ENCODE measurements around the gene CCDC187. TPM values are rescaled to one million over a fixed set of nuclear protein-coding genes. Genes with fewer than 3 reads are reported as not detected.
"Not testable (repeated sequence)": the region's sequence is repeated elsewhere in the genome, so short reads cannot be mapped to it uniquely, and the experiment has no call there.

The CCDC187 gene
- total and polyA plus RNA-seq, 4 donors = not detected

DNA sequence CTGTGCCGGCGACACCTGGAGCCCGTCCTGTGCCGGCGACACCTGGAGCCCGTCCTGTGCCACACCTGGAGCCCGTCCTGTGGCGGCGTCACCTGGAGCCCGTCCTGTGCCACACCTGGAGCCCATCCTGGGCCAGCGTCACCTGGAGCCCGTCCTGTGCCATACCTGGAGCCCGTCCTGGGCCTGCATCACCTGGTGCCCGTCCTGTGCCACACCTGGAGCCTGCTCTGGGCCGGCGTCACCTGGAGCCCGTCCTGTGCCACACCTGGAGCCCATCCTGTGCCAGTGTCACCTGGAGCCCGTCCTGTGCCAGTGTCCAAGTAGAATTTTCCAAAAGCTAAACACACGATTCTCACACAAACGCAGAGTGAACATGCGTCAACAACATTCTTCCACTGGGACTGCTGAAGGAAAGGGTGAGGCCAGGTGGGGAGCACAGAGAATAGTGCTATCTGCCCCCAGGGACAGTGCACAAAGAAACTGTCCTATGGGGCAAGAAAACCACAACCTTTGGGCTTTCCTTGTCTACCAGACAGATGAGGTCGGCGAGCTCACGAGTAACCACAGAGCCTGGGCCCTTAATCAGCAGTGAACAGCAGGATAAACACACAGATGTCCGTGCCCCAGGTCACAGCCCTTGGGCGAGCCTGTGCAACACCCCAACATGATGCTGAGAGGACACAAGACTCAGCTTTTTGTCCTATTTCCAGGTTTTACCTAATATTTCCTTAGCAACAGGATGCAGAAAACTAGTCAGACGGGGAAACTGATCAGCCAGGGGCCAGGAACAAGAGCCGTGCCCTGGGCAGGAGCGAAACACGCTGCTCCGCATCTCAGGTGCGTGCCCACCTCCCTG is 66.2 kb downstream of the CCDC187 start:
- ATAC-seq (ENCODE audit: low FRiP score) (no peak), DNase-seq (no peak)
- Histone ChIP-seq H3K36me3 (ENCODE audit: control insufficient read depth in 1 of 2, insufficient read depth in 2 of 2, low read length in 1 of 2) (no peaks in the 10 kb centered on the region), H3K9me3 (ENCODE audit: control insufficient read depth, low read length) (no peaks in the 10 kb centered on the region), H3K27me3 (ENCODE audit: control insufficient read depth in 1 of 2, insufficient read depth in 2 of 2, low read length in 1 of 2) (no peaks in the 10 kb centered on the region), H3K4me3 (ENCODE audit: low read length in 2 of 2) (no peak overlapping the region), H3K27ac (ENCODE audit: low read depth in 1 of 2, low read length in 2 of 2) (no peak overlapping the region), H3K4me1 (ENCODE audit: control insufficient read depth in 1 of 2, insufficient read depth in 2 of 2, low read length in 2 of 2) (no peaks in the 10 kb centered on the region)
- intact Hi-C loops (cut with DNase I) = no loop called here
- 93% methylated on average over 31 to 32 of the region's 32 CpGs for WGBS, 2 donors

DNA sequence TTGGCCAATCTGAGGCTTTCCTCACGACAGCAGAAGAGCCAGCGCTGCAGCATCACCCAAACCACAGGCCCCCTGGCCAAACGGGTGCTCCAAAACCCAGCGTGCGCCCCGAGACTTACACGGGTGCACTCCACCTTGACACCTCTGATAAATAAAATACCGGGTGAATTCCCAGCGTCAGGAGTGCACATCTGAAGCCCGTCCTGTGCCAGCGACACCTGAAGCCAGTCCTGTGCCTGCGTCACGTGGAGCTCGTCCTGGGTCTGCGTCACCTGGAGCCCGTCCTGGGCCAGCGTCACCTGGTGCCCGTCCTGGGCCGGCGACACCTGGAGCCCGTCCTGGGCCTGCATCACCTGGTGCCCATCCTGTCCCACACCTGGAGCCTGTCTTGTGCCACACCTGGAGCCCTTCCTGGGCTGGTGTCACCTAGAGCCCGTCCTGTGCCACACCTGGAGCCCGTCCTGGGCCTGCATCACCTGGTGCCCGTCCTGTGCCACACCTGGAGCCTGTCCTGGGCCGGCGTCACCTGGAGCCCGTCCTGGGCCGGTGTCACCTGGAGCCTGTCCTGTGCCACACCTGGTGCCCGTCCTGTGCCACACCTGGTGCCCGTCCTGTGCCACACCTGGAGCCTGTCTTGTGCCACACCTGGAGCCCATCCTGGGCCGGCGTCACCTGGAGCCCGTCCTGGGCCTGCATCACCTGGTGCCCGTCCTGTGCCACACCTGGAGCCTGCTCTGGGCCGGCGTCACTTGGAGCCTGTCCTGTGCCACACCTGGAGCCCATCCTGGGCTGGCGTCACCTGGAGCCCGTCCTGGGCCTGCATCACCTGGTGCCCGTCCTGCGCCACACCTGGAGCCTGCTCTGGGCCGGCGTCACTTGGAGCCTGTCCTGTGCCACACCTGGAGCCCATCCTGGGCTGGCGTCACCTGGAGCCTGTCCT is 67.2 kb downstream of the CCDC187 start:
- 95 to 96% methylated on average over 40 to 43 of the region's 43 CpGs for WGBS, 2 donors
- H3K9me3 ChIP-seq (ENCODE audit: control insufficient read depth, low read length); H3K4me3 ChIP-seq (ENCODE audit: low read length in 2 of 2); intact Hi-C loops (cut with DNase I); DNase-seq; H3K27ac ChIP-seq (ENCODE audit: low read depth in 1 of 2, low read length in 2 of 2); H3K27me3 ChIP-seq (ENCODE audit: control insufficient read depth in 1 of 2, insufficient read depth in 2 of 2, low read length in 1 of 2); H3K36me3 ChIP-seq (ENCODE audit: control insufficient read depth in 1 of 2, insufficient read depth in 2 of 2, low read length in 1 of 2); ATAC-seq (ENCODE audit: low FRiP score); H3K4me1 ChIP-seq (ENCODE audit: control insufficient read depth in 1 of 2, insufficient read depth in 2 of 2, low read length in 2 of 2): not testable (repeated sequence)

DNA sequence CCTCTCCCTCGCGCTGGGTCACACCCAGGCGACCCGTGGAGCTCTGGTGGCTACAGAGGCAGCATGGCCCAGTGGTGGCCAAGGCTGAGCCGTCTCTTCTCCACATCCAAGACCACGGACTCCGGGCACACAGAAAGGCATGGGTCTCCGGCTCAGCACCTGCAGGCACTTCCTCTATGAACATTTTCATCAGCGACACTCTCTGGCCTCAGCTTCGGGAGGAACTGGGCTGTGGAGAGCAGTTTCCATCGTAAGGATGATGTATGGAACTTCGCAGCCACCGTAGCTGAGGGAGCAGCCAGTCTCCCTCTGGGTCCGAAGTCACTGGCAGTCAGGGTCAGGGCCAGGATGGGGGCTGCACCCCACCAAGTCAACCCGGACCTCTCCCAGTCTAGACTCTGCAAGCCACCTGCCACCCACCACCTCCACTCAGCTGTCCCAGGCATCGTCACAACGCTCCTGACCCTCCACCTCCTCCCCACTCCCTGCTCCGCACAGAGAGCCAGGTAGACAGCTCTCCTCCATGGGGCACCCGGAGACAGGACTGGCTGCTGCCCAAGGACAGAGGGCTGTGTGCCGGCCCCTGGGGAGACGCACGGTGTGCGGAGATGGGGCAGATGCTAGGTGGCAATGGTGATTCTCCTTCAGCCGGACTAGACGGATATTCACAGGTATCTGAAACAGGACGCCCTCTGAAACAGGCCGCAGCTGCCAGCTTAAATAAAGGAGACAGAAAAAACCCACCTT is 68.0 kb downstream of the CCDC187 start:
- Histone ChIP-seq H3K4me3 (ENCODE audit: low read length in 2 of 2) (no peak overlapping the region), H3K27me3 (ENCODE audit: control insufficient read depth in 1 of 2, insufficient read depth in 2 of 2, low read length in 1 of 2) (no peaks in the 10 kb centered on the region), H3K9me3 (ENCODE audit: control insufficient read depth, low read length) (no peaks in the 10 kb centered on the region), H3K36me3 (ENCODE audit: control insufficient read depth in 1 of 2, insufficient read depth in 2 of 2, low read length in 1 of 2) (no peaks in the 10 kb centered on the region), H3K27ac (ENCODE audit: low read depth in 1 of 2, low read length in 2 of 2) (no peak overlapping the region), H3K4me1 (ENCODE audit: control insufficient read depth in 1 of 2, insufficient read depth in 2 of 2, low read length in 2 of 2) (no peaks in the 10 kb centered on the region)
- intact Hi-C loops (cut with DNase I) = no loop called here
- WGBS, 2 donors = 92% methylated on average over 27 of the region's 27 CpGs
- no peak for DNase-seq
- ATAC-seq (ENCODE audit: low FRiP score) = no peak

DNA sequence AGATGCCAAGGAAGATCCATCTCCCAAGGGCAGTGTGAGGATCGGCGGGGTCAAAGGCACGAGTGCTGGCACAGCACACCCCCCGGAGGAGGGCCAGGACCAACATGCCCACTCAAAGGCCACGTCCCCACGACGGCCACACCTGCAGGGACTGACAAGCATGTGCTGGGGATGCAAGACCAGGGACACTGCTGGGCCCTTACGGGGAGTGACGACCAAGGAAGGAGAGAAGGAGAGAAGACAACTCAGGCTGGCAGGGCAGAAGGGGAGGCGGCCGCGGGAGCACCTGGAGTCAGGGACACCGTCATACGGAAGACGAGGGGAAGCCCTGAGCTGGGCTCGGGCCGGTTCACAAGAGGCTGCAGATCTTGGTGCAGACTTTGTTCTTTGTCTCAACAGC is 68.7 kb downstream of the CCDC187 start:
- H3K27ac ChIP-seq (ENCODE audit: low read depth in 1 of 2, low read length in 2 of 2) = no peak overlapping the region
- no peaks in the 10 kb centered on the region for H3K4me1 ChIP-seq (ENCODE audit: control insufficient read depth in 1 of 2, insufficient read depth in 2 of 2, low read length in 2 of 2)
- ATAC-seq (ENCODE audit: low FRiP score) (no peak), DNase-seq (no peak)
- no peak overlapping the region for H3K4me3 ChIP-seq (ENCODE audit: low read length in 2 of 2)
- no peaks in the 10 kb centered on the region for H3K27me3 ChIP-seq (ENCODE audit: control insufficient read depth in 1 of 2, insufficient read depth in 2 of 2, low read length in 1 of 2)
- H3K36me3 ChIP-seq (ENCODE audit: control insufficient read depth in 1 of 2, insufficient read depth in 2 of 2, low read length in 1 of 2) = no peaks in the 10 kb centered on the region
- 94 to 95% methylated on average over 17 of the region's 17 CpGs for WGBS, 2 donors
- no peaks in the 10 kb centered on the region for H3K9me3 ChIP-seq (ENCODE audit: control insufficient read depth, low read length)
- intact Hi-C loops (cut with DNase I) = no loop called here

DNA sequence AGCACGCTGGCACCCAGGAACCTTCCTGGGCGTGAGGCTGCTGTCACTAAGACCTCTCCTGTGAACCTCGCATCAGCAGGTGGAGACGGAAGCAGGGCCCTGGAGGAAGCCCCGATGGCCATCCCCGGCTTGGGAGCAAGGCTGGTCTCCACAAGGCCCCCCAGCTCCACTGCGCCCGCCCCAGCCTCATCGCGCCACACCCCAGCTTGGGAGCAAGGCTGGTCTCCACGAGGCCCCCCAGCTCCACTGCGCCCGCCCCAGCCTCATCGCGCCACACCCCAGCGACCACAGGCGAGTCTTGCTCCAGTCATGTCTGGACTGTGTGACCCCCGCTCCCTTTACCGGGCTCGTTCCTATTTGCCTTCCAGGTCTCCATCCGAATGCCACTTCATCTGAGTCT is 69.3 kb downstream of the CCDC187 start:
- DNase-seq (no peak), ATAC-seq (ENCODE audit: low FRiP score) (no peak)
- WGBS, 2 donors = 95% methylated on average over 21 of the region's 21 CpGs
- no peak overlapping the region for H3K27ac ChIP-seq (ENCODE audit: low read depth in 1 of 2, low read length in 2 of 2)
- H3K27me3 ChIP-seq (ENCODE audit: control insufficient read depth in 1 of 2, insufficient read depth in 2 of 2, low read length in 1 of 2) = no peaks in the 10 kb centered on the region
- no peaks in the 10 kb centered on the region for H3K4me1 ChIP-seq (ENCODE audit: control insufficient read depth in 1 of 2, insufficient read depth in 2 of 2, low read length in 2 of 2)
- no peaks in the 10 kb centered on the region for H3K36me3 ChIP-seq (ENCODE audit: control insufficient read depth in 1 of 2, insufficient read depth in 2 of 2, low read length in 1 of 2)
- no peak overlapping the region for H3K4me3 ChIP-seq (ENCODE audit: low read length in 2 of 2)
- intact Hi-C loops (cut with DNase I) = no loop called here
- no peaks in the 10 kb centered on the region for H3K9me3 ChIP-seq (ENCODE audit: control insufficient read depth, low read length)

DNA sequence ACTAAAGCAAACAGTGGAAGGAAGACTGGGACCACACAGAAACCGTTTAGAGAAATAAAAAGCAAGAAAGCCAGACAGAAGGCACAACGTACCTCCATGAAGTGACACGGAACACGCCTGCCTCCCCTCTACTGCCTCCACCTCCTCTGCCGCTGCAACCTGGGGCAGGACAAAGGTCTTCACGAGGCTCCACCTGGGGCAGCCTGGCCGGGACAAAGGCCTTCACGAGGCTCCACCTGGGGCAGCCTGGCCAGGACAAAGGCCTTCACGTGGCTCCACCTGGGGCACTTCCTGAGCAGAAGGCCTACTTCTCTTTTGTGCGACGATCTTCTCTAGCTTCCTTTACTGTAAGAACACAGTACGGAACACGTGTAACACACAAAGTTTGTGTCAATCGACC is 70.0 kb downstream of the CCDC187 start:
- Histone ChIP-seq H3K4me1 (ENCODE audit: control insufficient read depth in 1 of 2, insufficient read depth in 2 of 2, low read length in 2 of 2) (no peaks in the 10 kb centered on the region), H3K9me3 (ENCODE audit: control insufficient read depth, low read length) (no peaks in the 10 kb centered on the region), H3K27me3 (ENCODE audit: control insufficient read depth in 1 of 2, insufficient read depth in 2 of 2, low read length in 1 of 2) (no peaks in the 10 kb centered on the region), H3K4me3 (ENCODE audit: low read length in 2 of 2) (no peak overlapping the region), H3K27ac (ENCODE audit: low read depth in 1 of 2, low read length in 2 of 2) (no peak overlapping the region), H3K36me3 (ENCODE audit: control insufficient read depth in 1 of 2, insufficient read depth in 2 of 2, low read length in 1 of 2) (no peaks in the 10 kb centered on the region)
- 89 to 90% methylated on average over 14 of the region's 14 CpGs for WGBS, 2 donors
- DNase-seq (no peak), ATAC-seq (ENCODE audit: low FRiP score) (no peak)
- intact Hi-C loops (cut with DNase I) = no loop called here

DNA sequence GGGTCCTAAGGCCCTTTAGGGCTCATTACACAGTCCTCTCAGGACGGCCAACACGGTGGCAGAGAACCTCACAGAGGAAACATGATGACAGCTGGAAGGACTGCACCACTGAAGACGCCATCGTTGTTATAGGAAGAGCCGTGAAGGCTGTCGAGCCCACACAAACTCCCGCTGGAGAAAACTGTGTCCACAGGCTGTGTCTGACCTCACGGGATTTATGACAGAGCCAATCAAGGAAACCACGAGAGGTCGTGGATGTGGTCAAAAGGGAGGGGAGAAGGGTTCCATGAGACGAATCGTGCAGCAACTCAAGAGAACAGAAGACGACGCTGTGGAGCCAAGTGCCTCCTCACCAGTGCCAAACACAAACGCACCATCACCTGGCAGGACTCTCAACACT is 70.5 kb downstream of the CCDC187 start:
- intact Hi-C loops (cut with DNase I) = no loop called here
- Histone ChIP-seq H3K4me3 (ENCODE audit: low read length in 2 of 2) (no peak overlapping the region), H3K4me1 (ENCODE audit: control insufficient read depth in 1 of 2, insufficient read depth in 2 of 2, low read length in 2 of 2) (no peaks in the 10 kb centered on the region), H3K27ac (ENCODE audit: low read depth in 1 of 2, low read length in 2 of 2) (no peak overlapping the region), H3K9me3 (ENCODE audit: control insufficient read depth, low read length) (no peaks in the 10 kb centered on the region), H3K36me3 (ENCODE audit: control insufficient read depth in 1 of 2, insufficient read depth in 2 of 2, low read length in 1 of 2) (no peaks in the 10 kb centered on the region), H3K27me3 (ENCODE audit: control insufficient read depth in 1 of 2, insufficient read depth in 2 of 2, low read length in 1 of 2) (no peaks in the 10 kb centered on the region)
- ATAC-seq (ENCODE audit: low FRiP score) = no peak
- no peak for DNase-seq
- WGBS, 2 donors = 78 to 80% methylated on average over 15 of the region's 15 CpGs

DNA sequence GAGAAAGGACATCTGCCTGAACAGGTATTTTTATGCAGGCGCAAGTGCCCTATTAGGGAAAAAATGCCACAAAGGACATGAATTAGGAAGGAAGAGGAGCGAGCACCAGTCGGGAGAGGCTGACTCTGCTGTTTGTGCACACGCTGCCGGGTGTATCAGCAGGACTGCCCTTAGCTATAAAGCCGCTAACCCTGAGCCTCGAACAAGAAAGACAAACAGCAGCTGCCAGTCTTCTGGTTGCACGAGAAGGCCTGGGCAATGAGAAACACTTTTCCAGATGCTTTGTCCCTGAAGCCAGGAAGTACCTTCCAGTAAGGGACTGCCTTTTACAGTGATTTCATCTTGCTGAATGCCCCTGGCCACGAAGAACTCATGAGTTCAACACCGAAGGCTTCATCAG is 70.9 kb downstream of the CCDC187 start:
- DNase-seq (no peak), ATAC-seq (ENCODE audit: low FRiP score) (no peak)
- Histone ChIP-seq H3K4me1 (ENCODE audit: control insufficient read depth in 1 of 2, insufficient read depth in 2 of 2, low read length in 2 of 2) (no peaks in the 10 kb centered on the region), H3K4me3 (ENCODE audit: low read length in 2 of 2) (no peak overlapping the region), H3K27me3 (ENCODE audit: control insufficient read depth in 1 of 2, insufficient read depth in 2 of 2, low read length in 1 of 2) (no peaks in the 10 kb centered on the region), H3K36me3 (ENCODE audit: control insufficient read depth in 1 of 2, insufficient read depth in 2 of 2, low read length in 1 of 2) (no peaks in the 10 kb centered on the region), H3K9me3 (ENCODE audit: control insufficient read depth, low read length) (no peaks in the 10 kb centered on the region), H3K27ac (ENCODE audit: low read depth in 1 of 2, low read length in 2 of 2) (no peak overlapping the region)
- 77 to 80% methylated on average over 10 of the region's 10 CpGs for WGBS, 2 donors
- intact Hi-C loops (cut with DNase I) = no loop called here
